H9 (cell line): Measurements from ENCODE around the gene KCNH2. TPM values are rescaled to one million over a fixed set of nuclear protein-coding genes. Genes with fewer than 3 reads are reported as not detected.

Experiments
- DNase-seq: peaks from one replicate; pipeline ENCODE4 v3.0.0-alpha.2; 2017
- H2AFZ ChIP-seq: one replicate; pipeline ENCODE4 v1.6.1; 2013; ENCODE audit warnings: mild to moderate bottlenecking, low read length, control low read depth, moderate library complexity
- H2AK5ac ChIP-seq: 2 replicates; pipeline ENCODE4 v1.6.1; 2013; ENCODE audit warnings: low read length, control low read depth, mixed read lengths; ENCODE audit not compliant: insufficient read length
- H2BK120ac ChIP-seq: one replicate; pipeline ENCODE4 v1.6.1; 2013; ENCODE audit warnings: low read depth, mild to moderate bottlenecking, low read length, control low read depth, inconsistent platforms; ENCODE audit not compliant: poor library complexity, severe bottlenecking
- H2BK12ac ChIP-seq: 2 replicates; pipeline ENCODE4 v1.6.1; 2013; ENCODE audit warnings: low read length, control low read depth, mixed read lengths, low read depth; ENCODE audit not compliant: insufficient read length
- H2BK15ac ChIP-seq: 2 replicates; pipeline ENCODE4 v1.6.1; 2013; ENCODE audit warnings: low read depth, low read length, control low read depth
- H2BK20ac ChIP-seq: one replicate; pipeline ENCODE4 v1.6.1; 2013; ENCODE audit warnings: low read depth, mild to moderate bottlenecking, low read length, control low read depth, inconsistent platforms; ENCODE audit not compliant: poor library complexity, severe bottlenecking
- H2BK5ac ChIP-seq: 2 replicates; pipeline ENCODE4 v1.6.1; 2013; ENCODE audit warnings: low read length, control low read depth, mixed read lengths; ENCODE audit not compliant: insufficient read length
- H3K14ac ChIP-seq: 2 replicates; pipeline ENCODE4 v1.6.1; 2013; ENCODE audit warnings: low read length, control low read depth; ENCODE audit not compliant: insufficient read depth
- H3K18ac ChIP-seq: 2 replicates; pipeline ENCODE4 v1.6.1; 2013; ENCODE audit warnings: low read depth, mild to moderate bottlenecking, mixed read lengths, low read length, control low read depth; ENCODE audit not compliant: insufficient read length
- H3K23ac ChIP-seq: 2 replicates; pipeline ENCODE4 v1.6.1; 2013; ENCODE audit warnings: low read length, control low read depth, mixed read lengths, low read depth; ENCODE audit not compliant: insufficient read length
- H3K23me2 ChIP-seq: 2 replicates; pipeline ENCODE4 v1.6.1; 2013; ENCODE audit warnings: low read depth, mild to moderate bottlenecking, mixed read lengths, low read length, control low read depth; ENCODE audit not compliant: insufficient read length, poor library complexity, severe bottlenecking
- H3K27ac ChIP-seq: 2 replicates; pipeline ENCODE4 v1.5.1; 2013; ENCODE audit warnings: low read length, control low read depth, mixed read lengths, low read depth; ENCODE audit not compliant: insufficient read length
- H3K27me3 ChIP-seq: 2 replicates; pipeline ENCODE4 v1.6.1; 2013; ENCODE audit warnings: low read length, control low read depth, inconsistent platforms; ENCODE audit not compliant: insufficient read depth
- H3K4ac ChIP-seq: 2 replicates; pipeline ENCODE4 v1.6.1; 2013; ENCODE audit warnings: low read depth, mild to moderate bottlenecking, control low read depth, inconsistent platforms, low read length, moderate library complexity
- H3K4me1 ChIP-seq: 2 replicates; pipeline ENCODE4 v1.6.1; 2013; ENCODE audit warnings: low read length, control low read depth, inconsistent platforms; ENCODE audit not compliant: insufficient read depth
- H3K4me2 ChIP-seq: 2 replicates; pipeline ENCODE4 v1.6.1; 2013; ENCODE audit warnings: low read length, control low read depth, mixed read lengths; ENCODE audit not compliant: insufficient read length, insufficient read depth
- H3K56ac ChIP-seq: 2 replicates; pipeline ENCODE4 v1.6.1; 2013; ENCODE audit warnings: low read depth, mild to moderate bottlenecking, mixed read lengths, low read length, control low read depth; ENCODE audit not compliant: insufficient read length
- H3K79me1 ChIP-seq: 2 replicates; pipeline ENCODE4 v1.6.1; 2013; ENCODE audit warnings: low read depth, mild to moderate bottlenecking, moderate library complexity, low read length, control low read depth, inconsistent platforms; ENCODE audit not compliant: insufficient read depth, poor library complexity, severe bottlenecking
- H3K79me2 ChIP-seq: 2 replicates; pipeline ENCODE4 v1.6.1; 2013; ENCODE audit warnings: low read length, control low read depth, inconsistent platforms; ENCODE audit not compliant: insufficient read depth
- H3K9ac ChIP-seq: 2 replicates; pipeline ENCODE4 v1.6.1; 2013; ENCODE audit warnings: low read length, control low read depth, mixed read lengths; ENCODE audit not compliant: insufficient read length; ENCODE audit errors: extremely low read depth
- H3K9me3 ChIP-seq: one replicate; pipeline ENCODE4 v1.6.1; 2013; ENCODE audit warnings: low read depth, low read length, inconsistent platforms; ENCODE audit not compliant: control insufficient read depth
- H3T11ph ChIP-seq: one replicate; pipeline ENCODE4 v1.6.1; 2013; ENCODE audit warnings: mild to moderate bottlenecking, low read length, control low read depth, inconsistent platforms
- H4K20me1 ChIP-seq: one replicate; pipeline ENCODE4 v1.6.1; 2013; ENCODE audit not compliant: control insufficient read depth, insufficient read length, insufficient read depth
- H4K5ac ChIP-seq: 2 replicates; pipeline ENCODE4 v1.6.1; 2013; ENCODE audit warnings: low read depth, mild to moderate bottlenecking, mixed read lengths, low read length, control low read depth; ENCODE audit not compliant: insufficient read length
- H4K8ac ChIP-seq: replicated peaks from 2 replicates; pipeline ENCODE4 v1.6.1; 2013; ENCODE audit warnings: low read length, control low read depth, mixed read lengths, low read depth; ENCODE audit not compliant: insufficient read length
- H4K91ac ChIP-seq: 2 replicates; pipeline ENCODE4 v1.6.1; 2013; ENCODE audit warnings: low read depth, mild to moderate bottlenecking, moderate library complexity, mixed read lengths, low read length, control low read depth; ENCODE audit not compliant: insufficient read length
- H3K27ac Mint-ChIP-seq, 3 experiments: 2 replicates in 2 of 3; 3 replicates in 1 of 3; pipeline ENCODE4 v1.8.0; 2020 to 2021; ENCODE audit warnings: mixed read lengths in 3 of 3, mild to moderate bottlenecking in 1 of 3, moderate library complexity in 1 of 3
- H3K27me3 Mint-ChIP-seq: 2 replicates; pipeline ENCODE4 v1.8.0; 2021; ENCODE audit warnings: low read depth, mild to moderate bottlenecking, moderate library complexity, mixed read lengths
- H3K36me3 Mint-ChIP-seq, 3 experiments: 2 replicates in 2 of 3; 3 replicates in 1 of 3; pipeline ENCODE4 v1.8.0; 2020 to 2021; ENCODE audit warnings: low read depth in 3 of 3, mixed read lengths in 3 of 3; ENCODE audit not compliant: insufficient read depth in 1 of 3
- H3K4me1 Mint-ChIP-seq, 2 experiments: 2 replicates each; pipeline ENCODE4 v1.8.0; 2020; ENCODE audit warnings: mixed read lengths in 2 of 2
- H3K4me3 Mint-ChIP-seq, 2 experiments: 2 replicates in 1 of 2; 3 replicates in 1 of 2; pipeline ENCODE4 v1.8.0; 2020 to 2021; ENCODE audit warnings: mild to moderate bottlenecking in 2 of 2, mixed read lengths in 2 of 2, moderate library complexity in 1 of 2
- H3K9me3 Mint-ChIP-seq, 2 experiments: 2 replicates in 1 of 2; 3 replicates in 1 of 2; pipeline ENCODE4 v1.8.0; 2020; ENCODE audit warnings: mild to moderate bottlenecking in 2 of 2, mixed read lengths in 2 of 2, moderate library complexity in 1 of 2
- CTCF ChIP-seq: fragments of 200-600 bp; sonication (generic); conservative IDR thresholded peaks from 3 replicates; pipeline ENCODE4 v1.8.0; 2021; ENCODE audit warnings: antibody characterized with exemption, mild to moderate bottlenecking
- WGBS: extraction: QIAGEN DNeasy Blood & Tissue Kit; methylation state at CpG from one replicate; pipeline ENCODE4 v1.1.7; 2013; ENCODE audit warnings: missing lambda C conversion rate, low lambda C conversion rate, mixed read lengths; ENCODE audit not compliant: insufficient read length; ENCODE audit errors: extremely low coverage; 5-methylcytosine and 5-hydroxymethylcytosine counted together
- total RNA-seq: library from RNA; stranded (reverse); gene quantifications from 2 replicates; pipeline ENCODE4 v1.2.1, GENCODE V29; 2021

Gene KCNH2
- total RNA-seq, 1 experiment from 2014 or later: 4.5 TPM

- H3K9ac ChIP-seq: no peak overlapping the region
- H2BK120ac ChIP-seq: no peak overlapping the region
- no peaks in the 10 kb centered on the region; the same call in 1 of the 2 replicates for H3K4me1 ChIP-seq
- H3K56ac ChIP-seq: no peak overlapping the region
- H3K4ac ChIP-seq: no peak overlapping the region
- Mint-ChIP-seq H3K9me3 (no peaks in the 10 kb centered on the region), H3K4me3 (no peak overlapping the region), H3K27ac (no peak overlapping the region), H3K36me3 (peaks cover 0 to 2% (median 0%) of the 10 kb centered on the region in 3 experiments; a peak in 1 of 7 replicates), H3K4me1 (peaks cover 0 to 9% of the 10 kb centered on the region in 2 experiments; a peak in 2 of 4 replicates), H3K27me3 (peaks cover 1% of the 10 kb centered on the region)
- no peak overlapping the region for H3K14ac ChIP-seq
- no peak overlapping the region for H4K5ac ChIP-seq
- H3K23me2 ChIP-seq: no peaks in the 10 kb centered on the region
- no peaks in the 10 kb centered on the region for H3K27me3 ChIP-seq
- H2BK15ac ChIP-seq: no peak overlapping the region
- H3K18ac ChIP-seq: no peak overlapping the region
- H4K20me1 ChIP-seq: no peaks in the 10 kb centered on the region
- no peaks in the 10 kb centered on the region for H3K79me1 ChIP-seq
- TF ChIP-seq CTCF: no peak
- no peak overlapping the region for H2AFZ ChIP-seq
- no peak overlapping the region for H3K4me2 ChIP-seq
- H3K27ac ChIP-seq: no peak overlapping the region
- H2AK5ac ChIP-seq: no peak overlapping the region
- no peak overlapping the region for H2BK5ac ChIP-seq
- no peak overlapping the region for H3K23ac ChIP-seq
- no peak for DNase-seq
- no peak overlapping the region for H4K8ac ChIP-seq
- H3K79me2 ChIP-seq: no peaks in the 10 kb centered on the region
- H2BK12ac ChIP-seq: no peak overlapping the region
- no peak overlapping the region for H2BK20ac ChIP-seq
- WGBS: no CpG with 5 or more reads among the region's 12 CpGs
- no peak overlapping the region for H3T11ph ChIP-seq
- no peak overlapping the region for H4K91ac ChIP-seq
- H3K9me3 ChIP-seq: no peaks in the 10 kb centered on the region
These were observed 20.9 kb upstream of the KCNH2 start for GRCh38 chr7:150999001-150999400.
